HepG2 (cell line): ENCODE results near the gene EPB41L2. TPM values are rescaled to one million over a fixed set of nuclear protein-coding genes. Genes with fewer than 3 reads are reported as not detected.

Experiments used
- ATF3 ChIP-seq: sonication (generic); formaldehyde crosslinking; IDR thresholded peaks from 2 replicates; pipeline ENCODE4 v1.4.0; 2020; ENCODE audit warnings: missing genetic modification reagents
- GTF3A ChIP-seq: sonication (generic); formaldehyde crosslinking; conservative IDR thresholded peaks from 2 replicates; pipeline ENCODE4 v1.4.0; 2020; ENCODE audit warnings: mild to moderate bottlenecking, missing genetic modification reagents
- NCOA2 ChIP-seq: sonication (generic); formaldehyde crosslinking; IDR thresholded peaks from 2 replicates; pipeline ENCODE4 v1.8.0; 2022; ENCODE audit warnings: inconsistent platforms
- NRL ChIP-seq: sonication (generic); formaldehyde crosslinking; IDR thresholded peaks from 2 replicates; pipeline ENCODE4 v1.5.0; 2020; ENCODE audit warnings: missing genetic modification reagents, mild to moderate bottlenecking, moderate library complexity, borderline replicate concordance
- PAX8 ChIP-seq: sonication (generic); formaldehyde crosslinking; IDR thresholded peaks from 2 replicates; pipeline ENCODE4 v1.8.0; 2022; ENCODE audit warnings: mild to moderate bottlenecking, missing genetic modification reagents, borderline replicate concordance
- PRDM10 ChIP-seq: sonication (generic); formaldehyde crosslinking; IDR thresholded peaks from 2 replicates; pipeline ENCODE4 v1.4.0; 2020; ENCODE audit warnings: low read depth, missing genetic modification reagents
- TGIF2 ChIP-seq: IDR thresholded peaks from 2 replicates; pipeline ENCODE4 v1.6.1; 2016; ENCODE audit warnings: control low read depth, missing compliant biosample characterization
- TMF1 ChIP-seq: sonication (generic); formaldehyde crosslinking; IDR thresholded peaks from 2 replicates; pipeline ENCODE4 v1.8.1; 2022; ENCODE audit warnings: low read depth, missing genetic modification reagents
- ZC3H4 ChIP-seq: sonication (generic); formaldehyde crosslinking; IDR thresholded peaks from 2 replicates; pipeline ENCODE4 v1.4.0; 2020; ENCODE audit warnings: missing genetic modification reagents, borderline replicate concordance
- ZNF282 ChIP-seq: fragments of 450-650 bp; IDR thresholded peaks from 2 replicates; pipeline ENCODE4 v1.6.1; 2018; ENCODE audit not compliant: partially characterized antibody
- ZNF318 ChIP-seq: sonication (generic); formaldehyde crosslinking; IDR thresholded peaks from 2 replicates; pipeline ENCODE4 v1.4.0; 2020; ENCODE audit warnings: mild to moderate bottlenecking, missing genetic modification reagents
- ZNF569 ChIP-seq: sonication (generic); formaldehyde crosslinking; IDR thresholded peaks from 2 replicates; pipeline ENCODE4 v1.5.0; 2020; ENCODE audit warnings: mild to moderate bottlenecking, missing genetic modification reagents, moderate library complexity, borderline replicate concordance
- ZNF879 ChIP-seq: sonication (generic); formaldehyde crosslinking; IDR thresholded peaks from 2 replicates; pipeline ENCODE4 v1.8.1; 2023; ENCODE audit warnings: missing genetic modification reagents
- ZXDC ChIP-seq: sonication (generic); formaldehyde crosslinking; IDR thresholded peaks from 2 replicates; pipeline ENCODE4 v1.5.0; 2020; ENCODE audit warnings: mild to moderate bottlenecking, missing genetic modification reagents
- polyA plus RNA-seq, 8 experiments: library from polyadenylated mRNA; depleted of rRNA in 3 of 8; stranded (reverse) in 7 of 8; unstranded in 1 of 8; fragments of >200 nt; fragmentation: Illumina TruSeq in 4 of 8; extraction: Trizol in 4 of 8; gene quantifications; 2 replicates each; pipeline versions ENCODE4 v1.2.1 to v1.2.3, GENCODE V29; 2011 to 2016; ENCODE audit warnings: low read depth in 4 of 8, missing spikeins in 1 of 8, mixed read lengths in 1 of 8; ENCODE audit not compliant: insufficient read depth in 1 of 8
- total RNA-seq, 5 experiments: library from RNA; depleted of rRNA; stranded (reverse); fragments of >200 nt; fragmentation: Illumina TruSeq; extraction: Trizol; gene quantifications; 2 replicates each; pipeline ENCODE4 v1.2.3, GENCODE V29; 2016; ENCODE audit warnings: low read depth in 1 of 5

EPB41L2 gene
- total and polyA plus RNA-seq, 2 of the 13 experiments (the other 11 are each of a cell fraction or from before 2014, with no cell fraction given) = 41.7 to 56.4 TPM

GRCh38 chr6:130864344-130864743 lies 198.7 kb downstream of the EPB41L2 start (continued):
- peak; percentile 68 for TF ChIP-seq NCOA2 (CRISPR knock-in tag)
- TF ChIP-seq ZNF282 = no peak
- no peak for TF ChIP-seq PAX8 (CRISPR knock-in tag)
- TF ChIP-seq ZNF569 = no peak
- TF ChIP-seq TGIF2 (CRISPR knock-in tag) = no peak
- TF ChIP-seq ZNF318 = no peak
- no peak for TF ChIP-seq NRL (CRISPR knock-in tag)
- no peak for TF ChIP-seq TMF1
- TF ChIP-seq ZC3H4 (CRISPR knock-in tag) = no peak
- peak; percentile 46; the same call in 1 of the 2 replicates for TF ChIP-seq PRDM10
- TF ChIP-seq ZXDC = no peak
- no peak for TF ChIP-seq ZNF879 (CRISPR knock-in tag)
- 0 out of 2 replicates have a peak, but pooled peaks have one; percentile 55 for TF ChIP-seq GTF3A (CRISPR knock-in tag)
- no peak for TF ChIP-seq ATF3 (CRISPR knock-in tag)
